ES-I3 (cell line): ENCODE measurements around the gene SSH2.
"Not testable (repeated sequence)": the region's sequence is repeated elsewhere in the genome, so short reads cannot be mapped to it uniquely, and the experiment has no call there.

Experiments used
- H3K36me3 ChIP-seq: 2 replicates; pipeline ENCODE4 v1.6.1; 2013; ENCODE audit warnings: mild to moderate bottlenecking, low read length, control low read depth, moderate library complexity; ENCODE audit not compliant: insufficient read depth
- H3K4me1 ChIP-seq: 2 replicates; pipeline ENCODE4 v1.6.1; 2013; ENCODE audit warnings: mild to moderate bottlenecking, control low read depth, low read length; ENCODE audit not compliant: insufficient read depth
- H3K9ac ChIP-seq: 2 replicates; pipeline ENCODE4 v1.6.1; 2013; ENCODE audit warnings: low read depth, mild to moderate bottlenecking, low read length, moderate library complexity
- H3K9me3 ChIP-seq: 2 replicates; pipeline ENCODE4 v1.6.1; 2013; ENCODE audit warnings: mild to moderate bottlenecking, low read length, moderate library complexity; ENCODE audit not compliant: control insufficient read depth, insufficient read depth

SSH2 gene

GRCh38 chr17:29653995-29654714, 275.9 kb downstream of the SSH2 start:
- Histone ChIP-seq H3K9ac (no peak overlapping the region), H3K36me3 (0 out of 2 replicates have a peak, but pooled peaks cover 6% of the 10 kb centered on the region), H3K9me3 (no peaks in the 10 kb centered on the region), H3K4me1 (no peaks in the 10 kb centered on the region)

- Histone ChIP-seq H3K9ac (no peak overlapping the region), H3K9me3 (no peaks in the 10 kb centered on the region), H3K4me1 (no peaks in the 10 kb centered on the region), H3K36me3 (0 out of 2 replicates have a peak, but pooled peaks cover 6% of the 10 kb centered on the region)
Observed at GRCh38 chr17:29652976-29653375, 277.1 kb downstream of the SSH2 start.

- H3K9me3 ChIP-seq, H3K36me3 ChIP-seq, H3K4me1 ChIP-seq, H3K9ac ChIP-seq: not testable (repeated sequence)
Observed at GRCh38 chr17:29651913-29652312, 278.1 kb downstream of the SSH2 start.

- no peak overlapping the region for H3K9ac ChIP-seq
- H3K4me1 ChIP-seq: no peaks in the 10 kb centered on the region
- H3K9me3 ChIP-seq: no peaks in the 10 kb centered on the region
- 0 out of 2 replicates have a peak, but pooled peaks cover 3% of the 10 kb centered on the region for H3K36me3 ChIP-seq
Observed at GRCh38 chr17:29650396-29650795, 279.6 kb downstream of the SSH2 start.

- Histone ChIP-seq H3K9ac (no peak overlapping the region), H3K9me3 (no peaks in the 10 kb centered on the region), H3K36me3 (no peaks in the 10 kb centered on the region), H3K4me1 (no peaks in the 10 kb centered on the region)
Observed at GRCh38 chr17:29649359-29649758, 280.7 kb downstream of the SSH2 start.

- no peaks in the 10 kb centered on the region for H3K9me3 ChIP-seq
- no peaks in the 10 kb centered on the region for H3K4me1 ChIP-seq
- no peak overlapping the region for H3K9ac ChIP-seq
- no peaks in the 10 kb centered on the region for H3K36me3 ChIP-seq
Observed at GRCh38 chr17:29648005-29648404, 282.0 kb downstream of the SSH2 start.

- Histone ChIP-seq H3K36me3 (no peaks in the 10 kb centered on the region), H3K9me3 (no peaks in the 10 kb centered on the region), H3K9ac (no peak overlapping the region), H3K4me1 (no peaks in the 10 kb centered on the region)
Observed at GRCh38 chr17:29645515-29646051, 284.4 kb downstream of the SSH2 start.

- H3K9me3 ChIP-seq: no peaks in the 10 kb centered on the region
- H3K36me3 ChIP-seq: no peaks in the 10 kb centered on the region
- H3K9ac ChIP-seq: no peak overlapping the region
- H3K4me1 ChIP-seq: 0 out of 2 replicates have a peak, but pooled peaks cover 3% of the 10 kb centered on the region
Observed at GRCh38 chr17:29643817-29644160, 286.2 kb downstream of the SSH2 start.

- H3K9me3 ChIP-seq: no peaks in the 10 kb centered on the region
- 0 out of 2 replicates have a peak, but pooled peaks cover 3% of the 10 kb centered on the region for H3K4me1 ChIP-seq
- H3K36me3 ChIP-seq: no peaks in the 10 kb centered on the region
- H3K9ac ChIP-seq: no peak overlapping the region
Observed at GRCh38 chr17:29642171-29642611, 287.8 kb downstream of the SSH2 start.

- no peaks in the 10 kb centered on the region for H3K36me3 ChIP-seq
- H3K9ac ChIP-seq: no peak overlapping the region
- 0 out of 2 replicates have a peak, but pooled peaks cover 3% of the 10 kb centered on the region for H3K4me1 ChIP-seq
- H3K9me3 ChIP-seq: no peaks in the 10 kb centered on the region
Observed at GRCh38 chr17:29640981-29641642, 288.9 kb downstream of the SSH2 start.

- Histone ChIP-seq H3K9me3 (no peaks in the 10 kb centered on the region), H3K36me3 (no peaks in the 10 kb centered on the region), H3K9ac (no peak overlapping the region), H3K4me1 (0 out of 2 replicates have a peak, but pooled peaks cover 3% of the 10 kb centered on the region)
Observed at GRCh38 chr17:29640413-29640812, 289.6 kb downstream of the SSH2 start.

GRCh38 chr17:29633886-29634285, 296.1 kb downstream of the SSH2 start:
- Histone ChIP-seq H3K9ac (no peak overlapping the region), H3K9me3 (no peaks in the 10 kb centered on the region), H3K36me3 (no peaks in the 10 kb centered on the region), H3K4me1 (peaks cover 7% of the 10 kb centered on the region; the same call in 1 of the 2 replicates)

GRCh38 chr17:29630630-29631193, 299.3 kb downstream of the SSH2 start:
- peaks cover 6% of the 10 kb centered on the region; the same call in 1 of the 2 replicates for H3K4me1 ChIP-seq

GRCh38 chr17:29629839-29630238, 300.2 kb downstream of the SSH2 start:
- H3K9ac ChIP-seq: no peak overlapping the region
- no peaks in the 10 kb centered on the region for H3K36me3 ChIP-seq
- H3K4me1 ChIP-seq: peaks cover 9% of the 10 kb centered on the region; the same call in 1 of the 2 replicates

More at GRCh38 chr17:29630630-29631193, 299.3 kb downstream of the SSH2 start:
- Histone ChIP-seq H3K36me3 (no peaks in the 10 kb centered on the region), H3K9me3 (no peaks in the 10 kb centered on the region), H3K9ac (no peak overlapping the region)

More at GRCh38 chr17:29629839-29630238, 300.2 kb downstream of the SSH2 start:
- no peaks in the 10 kb centered on the region for H3K9me3 ChIP-seq
